GM12873 (cell line): ENCODE data around the gene HYAL4.

Source experiments
- TF ChIP-seq, protein P1 (sequence below): IDR thresholded peaks from 2 replicates; pipeline ENCODE4 v1.5.1; 2012; ENCODE audit warnings: low read depth, mild to moderate bottlenecking, moderate library complexity, low read length, control low read depth; ENCODE audit not compliant: insufficient read depth; ENCODE audit errors: missing control alignments

Gene HYAL4

DNA sequence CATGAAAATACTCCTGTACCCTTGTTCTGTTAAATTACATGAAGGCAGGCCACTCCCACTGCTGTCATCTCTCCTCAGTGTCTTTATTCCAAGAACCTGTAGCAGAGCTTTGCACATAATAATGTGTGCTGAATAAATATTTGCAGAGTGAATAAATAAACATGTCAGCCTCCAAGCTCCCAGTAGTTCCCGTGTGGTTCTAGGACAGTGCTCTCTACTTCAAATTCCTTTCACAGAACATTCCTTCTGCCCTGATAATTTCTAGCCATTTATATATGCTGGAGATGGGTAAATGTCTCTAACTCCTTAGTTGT lies 20.3 kb upstream of the HYAL4 start:
- TF ChIP-seq, protein P1, sequence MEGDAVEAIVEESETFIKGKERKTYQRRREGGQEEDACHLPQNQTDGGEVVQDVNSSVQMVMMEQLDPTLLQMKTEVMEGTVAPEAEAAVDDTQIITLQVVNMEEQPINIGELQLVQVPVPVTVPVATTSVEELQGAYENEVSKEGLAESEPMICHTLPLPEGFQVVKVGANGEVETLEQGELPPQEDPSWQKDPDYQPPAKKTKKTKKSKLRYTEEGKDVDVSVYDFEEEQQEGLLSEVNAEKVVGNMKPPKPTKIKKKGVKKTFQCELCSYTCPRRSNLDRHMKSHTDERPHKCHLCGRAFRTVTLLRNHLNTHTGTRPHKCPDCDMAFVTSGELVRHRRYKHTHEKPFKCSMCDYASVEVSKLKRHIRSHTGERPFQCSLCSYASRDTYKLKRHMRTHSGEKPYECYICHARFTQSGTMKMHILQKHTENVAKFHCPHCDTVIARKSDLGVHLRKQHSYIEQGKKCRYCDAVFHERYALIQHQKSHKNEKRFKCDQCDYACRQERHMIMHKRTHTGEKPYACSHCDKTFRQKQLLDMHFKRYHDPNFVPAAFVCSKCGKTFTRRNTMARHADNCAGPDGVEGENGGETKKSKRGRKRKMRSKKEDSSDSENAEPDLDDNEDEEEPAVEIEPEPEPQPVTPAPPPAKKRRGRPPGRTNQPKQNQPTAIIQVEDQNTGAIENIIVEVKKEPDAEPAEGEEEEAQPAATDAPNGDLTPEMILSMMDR: no peak

DNA sequence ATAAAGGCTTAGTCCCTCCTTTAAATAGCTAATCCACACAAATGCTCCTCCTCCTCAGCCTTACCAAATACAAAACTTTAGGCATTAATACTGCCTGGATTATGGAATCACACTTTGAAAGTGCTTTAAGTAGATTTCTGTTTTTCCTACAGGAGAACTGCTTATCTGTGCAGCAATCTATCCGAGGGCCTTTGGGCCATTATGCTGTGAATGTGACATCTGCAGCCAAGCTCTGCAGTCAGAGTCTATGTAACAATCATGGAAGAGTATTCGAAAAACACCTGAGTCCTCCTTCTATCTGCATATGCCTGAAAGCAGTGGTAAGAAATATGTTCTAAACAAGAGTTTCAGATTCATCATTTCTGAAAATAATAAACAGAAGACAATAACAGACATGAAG lies 16.2 kb upstream of the HYAL4 start:
- TF ChIP-seq, protein P1: no peak

DNA sequence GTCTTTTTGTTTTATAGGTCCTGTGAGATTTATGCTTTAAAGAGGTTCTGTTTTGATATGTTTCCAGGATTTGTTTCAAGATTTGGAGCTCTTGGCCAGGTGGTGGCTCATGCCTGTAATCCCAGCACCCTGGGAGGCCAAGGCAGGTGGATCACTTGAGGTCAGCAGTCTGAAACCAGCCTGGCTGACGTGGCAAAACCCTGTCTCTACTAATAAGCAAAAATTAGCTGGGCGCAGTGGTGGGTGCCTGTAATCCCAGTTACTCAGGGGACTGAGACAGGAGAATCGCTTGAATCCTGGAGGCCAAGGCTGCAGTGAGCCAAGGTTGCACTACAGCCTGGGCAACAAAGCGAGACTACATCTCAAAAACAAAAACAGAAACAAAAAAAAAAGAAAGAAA lies 8.3 kb upstream of the HYAL4 start:
- TF ChIP-seq, protein P1: no peak

DNA sequence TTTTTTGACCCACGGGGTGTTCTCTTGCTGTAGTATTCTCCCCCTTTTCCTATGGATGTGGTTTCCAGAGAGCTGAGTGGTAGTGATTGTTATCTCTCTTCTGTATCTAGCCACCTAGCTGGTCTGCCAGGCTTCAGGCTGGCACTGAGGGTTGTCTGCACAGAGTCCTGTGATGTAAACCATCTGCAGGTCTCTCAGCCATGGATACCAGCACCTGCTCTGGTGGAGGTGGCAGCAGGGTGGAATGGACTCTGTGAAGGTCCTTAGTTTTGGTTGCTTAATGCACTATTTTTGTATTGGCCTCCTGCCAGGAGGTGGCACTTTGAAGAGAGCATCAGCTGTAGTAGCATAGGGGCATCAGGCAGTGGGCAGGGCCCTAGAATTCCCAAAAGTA lies 851 bp downstream of the HYAL4 start:
- TF ChIP-seq, protein P1: no peak

DNA sequence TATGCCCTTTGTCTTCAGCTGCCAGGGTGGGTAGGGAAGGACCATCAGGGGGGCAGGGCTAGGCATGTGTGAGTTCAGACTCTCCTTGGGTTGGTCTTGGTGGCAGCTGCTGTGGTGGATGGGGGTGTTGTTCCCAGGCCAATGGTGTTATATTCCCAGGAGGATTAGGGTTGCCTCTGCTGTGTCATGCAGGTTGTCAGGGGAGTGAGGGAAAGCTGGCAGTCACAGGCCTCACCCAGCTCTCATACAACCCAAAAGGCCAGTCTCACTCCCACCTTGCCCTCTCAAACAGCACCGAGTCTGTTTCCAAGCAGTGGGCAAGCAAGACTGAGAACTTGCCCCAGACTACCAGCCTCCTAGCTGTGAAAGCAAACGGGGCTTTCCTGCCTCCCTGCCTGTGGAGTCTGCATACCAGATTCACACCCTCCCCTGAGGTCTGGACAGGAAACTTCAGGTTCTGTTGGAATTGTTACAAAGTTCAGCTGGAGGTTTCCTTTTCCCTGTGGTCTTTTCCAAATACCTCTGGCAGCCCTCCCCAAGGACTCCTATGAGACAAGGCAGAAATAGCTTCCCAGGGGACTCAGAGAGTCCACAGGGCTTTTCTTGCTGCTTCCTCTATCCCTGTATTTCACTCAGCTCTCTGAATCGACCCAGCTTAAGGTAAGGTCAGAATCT lies 1.4 kb downstream of the HYAL4 start:
- TF ChIP-seq, protein P1: no peak

DNA sequence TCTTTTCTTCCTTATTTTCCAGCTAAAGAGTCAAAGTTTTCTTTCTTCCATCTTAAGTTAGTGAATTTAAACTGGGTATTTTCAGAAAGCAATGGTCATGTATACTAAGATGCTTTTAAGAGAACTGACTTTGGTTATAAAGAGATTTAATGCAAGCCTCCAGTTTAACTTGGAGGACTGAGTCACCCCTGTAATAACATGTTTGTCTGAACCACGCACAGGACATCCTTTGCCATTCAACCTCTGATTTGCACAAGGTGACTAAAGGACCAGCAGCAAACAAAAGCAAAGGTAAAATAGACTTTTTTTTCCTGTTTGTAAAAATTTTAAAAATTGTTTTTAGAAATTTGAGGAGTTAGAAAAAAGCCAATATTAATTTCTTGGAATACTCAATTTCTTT lies 2.9 kb downstream of the HYAL4 start:
- TF ChIP-seq, protein P1: no peak

DNA sequence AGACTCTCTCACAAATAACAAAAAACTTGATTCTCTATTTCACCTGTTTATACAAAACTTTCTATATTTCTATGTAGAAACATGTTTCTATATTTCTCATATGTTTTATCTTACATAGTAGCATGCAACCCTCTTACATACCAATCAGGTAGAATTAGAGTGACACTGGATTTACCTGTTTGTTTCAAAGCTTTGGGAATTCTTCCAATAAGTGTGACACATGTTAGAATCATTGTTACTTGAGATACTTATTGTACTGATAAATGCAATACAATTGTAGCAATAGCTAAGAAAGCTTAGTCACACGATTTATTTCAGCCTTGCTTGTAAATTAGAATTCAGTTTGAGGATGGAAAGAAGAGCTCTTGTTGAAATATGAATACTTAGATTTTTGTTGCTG lies 4.9 kb downstream of the HYAL4 start:
- TF ChIP-seq, protein P1: no peak

DNA sequence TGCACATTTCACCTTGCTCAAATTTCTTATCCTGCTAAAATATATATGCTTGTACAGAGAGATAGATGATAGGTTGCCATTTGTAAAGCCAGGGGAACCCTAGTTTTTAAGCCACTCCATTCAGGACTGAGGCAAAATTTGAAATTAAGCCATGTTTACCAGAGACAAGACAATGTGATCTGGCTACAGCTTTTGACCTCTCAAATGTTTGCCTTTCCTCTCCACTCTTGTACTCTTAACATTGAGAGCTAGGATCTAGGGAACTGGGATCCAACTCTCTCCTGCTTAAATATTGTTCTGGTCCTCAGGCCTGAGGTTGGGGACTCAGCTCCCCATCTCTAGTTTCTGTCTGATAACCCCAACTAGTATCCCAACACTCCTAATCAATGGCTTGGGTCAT lies 15.9 kb downstream of the HYAL4 start:
- TF ChIP-seq, protein P1: no peak
